Neural progenitor cell (in vitro differentiated cells): ENCODE measurements around the gene LGMN.

Experiments
- EZH2 ChIP-seq: fragments of 200-600 bp; sonication (generic); IDR thresholded peaks from 2 replicates; pipeline ENCODE4 v1.6.1; 2017; ENCODE audit warnings: antibody characterized with exemption, mild to moderate bottlenecking, moderate library complexity
- EZH2phosphoT487 ChIP-seq: fragments of 200-600 bp; sonication (generic); IDR thresholded peaks from 2 replicates; pipeline ENCODE4 v1.6.1; 2017; ENCODE audit warnings: antibody characterized with exemption
- TF ChIP-seq, protein P1 (sequence below): fragments of 200-600 bp; sonication (generic); IDR thresholded peaks from 2 replicates; pipeline ENCODE4 v1.5.1; 2017; ENCODE audit warnings: antibody characterized with exemption, mild to moderate bottlenecking

DNA sequence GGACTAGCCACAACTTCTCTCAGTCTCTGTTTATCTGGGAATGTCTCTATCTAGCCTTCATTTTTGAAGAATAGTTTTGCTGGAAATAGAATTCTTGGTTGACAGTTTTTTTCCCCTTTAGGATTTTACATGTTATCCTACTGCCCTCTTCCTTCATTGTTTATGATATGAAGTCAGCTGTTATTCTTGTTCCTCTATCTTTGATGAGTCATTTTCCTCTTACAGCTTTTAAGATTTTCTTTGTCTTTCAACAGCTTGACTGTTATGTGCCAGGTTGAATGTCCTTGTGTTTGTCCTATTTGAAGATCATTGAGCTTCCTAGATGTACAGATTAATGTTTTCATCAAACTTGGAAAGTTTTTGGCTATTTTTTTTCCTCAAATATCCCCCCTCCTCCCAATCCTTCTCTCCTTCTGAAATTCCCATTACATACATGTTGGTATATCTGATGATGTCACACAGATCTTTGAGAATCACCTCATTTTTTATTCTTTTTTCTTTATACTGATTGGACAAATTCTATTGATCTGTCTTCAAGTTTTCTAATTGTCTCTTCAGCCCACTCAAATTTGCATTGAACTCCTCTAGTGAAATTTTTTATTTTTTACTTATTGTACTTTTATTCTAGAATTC is 41.1 kb upstream of the LGMN start:
- TF ChIP-seq EZH2: no peak
- TF ChIP-seq, protein P1, sequence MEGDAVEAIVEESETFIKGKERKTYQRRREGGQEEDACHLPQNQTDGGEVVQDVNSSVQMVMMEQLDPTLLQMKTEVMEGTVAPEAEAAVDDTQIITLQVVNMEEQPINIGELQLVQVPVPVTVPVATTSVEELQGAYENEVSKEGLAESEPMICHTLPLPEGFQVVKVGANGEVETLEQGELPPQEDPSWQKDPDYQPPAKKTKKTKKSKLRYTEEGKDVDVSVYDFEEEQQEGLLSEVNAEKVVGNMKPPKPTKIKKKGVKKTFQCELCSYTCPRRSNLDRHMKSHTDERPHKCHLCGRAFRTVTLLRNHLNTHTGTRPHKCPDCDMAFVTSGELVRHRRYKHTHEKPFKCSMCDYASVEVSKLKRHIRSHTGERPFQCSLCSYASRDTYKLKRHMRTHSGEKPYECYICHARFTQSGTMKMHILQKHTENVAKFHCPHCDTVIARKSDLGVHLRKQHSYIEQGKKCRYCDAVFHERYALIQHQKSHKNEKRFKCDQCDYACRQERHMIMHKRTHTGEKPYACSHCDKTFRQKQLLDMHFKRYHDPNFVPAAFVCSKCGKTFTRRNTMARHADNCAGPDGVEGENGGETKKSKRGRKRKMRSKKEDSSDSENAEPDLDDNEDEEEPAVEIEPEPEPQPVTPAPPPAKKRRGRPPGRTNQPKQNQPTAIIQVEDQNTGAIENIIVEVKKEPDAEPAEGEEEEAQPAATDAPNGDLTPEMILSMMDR: no peak
- no peak for TF ChIP-seq EZH2phosphoT487
